ENCODE data around the gene SYT9.

SYT9 gene

DNA sequence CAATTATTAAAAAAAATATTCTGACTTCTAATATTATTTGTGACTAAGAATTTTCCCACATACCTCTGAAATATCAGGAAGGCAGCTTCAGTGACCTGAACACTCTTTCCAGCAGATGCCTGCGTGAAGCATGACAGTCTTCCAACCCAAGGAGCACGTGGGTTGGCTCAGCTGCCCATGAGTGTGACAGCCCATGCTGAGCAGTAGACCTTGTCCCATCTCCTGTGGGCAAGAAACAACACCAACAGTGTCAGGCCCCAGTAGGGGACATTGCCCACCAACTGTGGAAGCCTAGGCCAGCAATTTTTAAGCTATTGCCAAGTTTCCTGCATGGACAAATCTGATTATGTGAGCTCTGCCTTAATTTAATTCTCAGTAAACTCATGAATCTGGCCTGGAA, 167.2 kb downstream of the SYT9 start:
- DNase-seq (ENCODE audit: low spot score), result no peak
- TF ChIP-seq, protein P1, sequence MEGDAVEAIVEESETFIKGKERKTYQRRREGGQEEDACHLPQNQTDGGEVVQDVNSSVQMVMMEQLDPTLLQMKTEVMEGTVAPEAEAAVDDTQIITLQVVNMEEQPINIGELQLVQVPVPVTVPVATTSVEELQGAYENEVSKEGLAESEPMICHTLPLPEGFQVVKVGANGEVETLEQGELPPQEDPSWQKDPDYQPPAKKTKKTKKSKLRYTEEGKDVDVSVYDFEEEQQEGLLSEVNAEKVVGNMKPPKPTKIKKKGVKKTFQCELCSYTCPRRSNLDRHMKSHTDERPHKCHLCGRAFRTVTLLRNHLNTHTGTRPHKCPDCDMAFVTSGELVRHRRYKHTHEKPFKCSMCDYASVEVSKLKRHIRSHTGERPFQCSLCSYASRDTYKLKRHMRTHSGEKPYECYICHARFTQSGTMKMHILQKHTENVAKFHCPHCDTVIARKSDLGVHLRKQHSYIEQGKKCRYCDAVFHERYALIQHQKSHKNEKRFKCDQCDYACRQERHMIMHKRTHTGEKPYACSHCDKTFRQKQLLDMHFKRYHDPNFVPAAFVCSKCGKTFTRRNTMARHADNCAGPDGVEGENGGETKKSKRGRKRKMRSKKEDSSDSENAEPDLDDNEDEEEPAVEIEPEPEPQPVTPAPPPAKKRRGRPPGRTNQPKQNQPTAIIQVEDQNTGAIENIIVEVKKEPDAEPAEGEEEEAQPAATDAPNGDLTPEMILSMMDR (IDR thresholded peaks at IDR 0.05; ENCODE audit: extremely low read depth, missing control alignments), result no peak

DNA sequence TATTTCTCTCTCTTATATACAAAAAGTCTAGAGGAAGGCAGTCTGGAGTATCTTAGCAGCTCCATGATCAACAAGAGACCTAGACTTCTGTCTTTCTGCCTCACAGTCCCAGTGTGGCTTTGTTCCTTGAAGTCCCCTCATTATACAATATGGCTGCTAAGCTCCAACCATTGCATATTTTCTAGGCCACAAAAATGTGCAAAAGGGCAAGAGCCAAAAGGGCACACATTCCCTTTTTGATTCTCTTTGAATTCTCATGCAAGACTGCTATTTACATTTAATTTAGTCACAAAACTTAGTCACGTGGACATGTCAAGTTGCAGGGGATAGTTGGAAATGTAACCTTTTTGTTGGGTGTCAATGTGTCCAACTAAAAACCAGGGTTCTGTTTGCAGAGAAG, 169.4 kb downstream of the SYT9 start:
- TF ChIP-seq, protein P1 (IDR thresholded peaks at IDR 0.05; ENCODE audit: extremely low read depth, missing control alignments), result no peak
- no peak for DNase-seq (ENCODE audit: low spot score)

DNA sequence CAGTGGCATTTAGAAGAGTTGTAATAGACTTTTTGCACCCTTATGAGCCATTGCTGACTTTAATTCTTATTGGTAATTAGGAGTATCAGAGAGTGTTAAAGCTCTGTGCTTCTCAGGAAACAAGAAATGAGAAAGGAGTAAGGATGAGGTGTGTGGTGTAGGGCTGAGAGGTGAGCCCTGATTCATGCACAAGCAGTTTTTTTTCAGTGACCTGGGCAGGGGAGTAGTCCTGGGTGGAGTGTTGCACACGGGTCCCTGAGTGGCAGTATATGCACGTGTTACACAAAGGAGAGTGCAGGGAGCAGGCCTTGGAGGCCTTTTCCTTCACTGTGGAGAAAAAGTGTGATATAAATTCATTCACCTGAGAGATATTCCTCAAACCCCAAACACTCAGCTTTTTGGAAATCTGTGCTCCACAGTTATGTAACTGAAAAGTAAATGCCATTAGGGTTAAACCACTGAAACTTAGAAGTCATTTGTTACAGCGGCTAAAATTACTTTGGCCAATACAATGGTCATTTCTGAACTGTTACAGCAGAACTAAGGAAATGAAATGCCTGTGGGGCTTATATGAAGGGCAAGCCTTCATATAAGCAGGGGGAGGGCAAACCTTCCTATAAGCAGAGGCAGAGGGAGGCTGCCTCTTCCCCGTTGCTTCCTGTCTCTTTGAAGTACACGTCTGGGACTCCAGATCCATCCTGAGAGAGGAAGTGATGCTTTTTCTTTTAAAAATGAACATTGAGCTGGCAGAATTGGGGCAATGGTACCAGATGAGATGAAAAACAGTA, 171.0 kb downstream of the SYT9 start:
- DNase-seq (ENCODE audit: low spot score), result peak; percentile 17
- TF ChIP-seq, protein P1 (IDR thresholded peaks at IDR 0.05; ENCODE audit: extremely low read depth, missing control alignments), result no peak

DNA sequence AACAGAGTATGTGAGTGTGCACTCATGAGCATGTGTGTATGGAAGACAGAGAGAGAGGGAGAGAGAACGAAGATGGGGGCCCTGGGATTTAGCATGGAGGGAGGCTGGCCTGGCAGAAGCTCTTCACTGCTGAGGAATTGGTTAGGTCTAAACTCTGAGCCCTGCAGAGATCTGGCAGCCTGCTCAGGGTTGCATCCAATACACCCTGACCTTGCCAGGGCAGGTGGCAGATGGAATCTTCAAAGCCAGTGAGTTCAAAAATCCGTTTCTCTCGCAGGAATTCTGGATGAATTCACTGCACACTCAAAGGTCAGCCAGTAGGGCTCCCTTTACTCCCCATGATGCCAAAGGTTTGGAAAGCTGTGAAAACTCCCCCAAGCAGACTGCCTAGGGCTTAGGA, 172.2 kb downstream of the SYT9 start:
- no peak for DNase-seq (ENCODE audit: low spot score)
- TF ChIP-seq, protein P1 (IDR thresholded peaks at IDR 0.05; ENCODE audit: extremely low read depth, missing control alignments), result no peak

DNA sequence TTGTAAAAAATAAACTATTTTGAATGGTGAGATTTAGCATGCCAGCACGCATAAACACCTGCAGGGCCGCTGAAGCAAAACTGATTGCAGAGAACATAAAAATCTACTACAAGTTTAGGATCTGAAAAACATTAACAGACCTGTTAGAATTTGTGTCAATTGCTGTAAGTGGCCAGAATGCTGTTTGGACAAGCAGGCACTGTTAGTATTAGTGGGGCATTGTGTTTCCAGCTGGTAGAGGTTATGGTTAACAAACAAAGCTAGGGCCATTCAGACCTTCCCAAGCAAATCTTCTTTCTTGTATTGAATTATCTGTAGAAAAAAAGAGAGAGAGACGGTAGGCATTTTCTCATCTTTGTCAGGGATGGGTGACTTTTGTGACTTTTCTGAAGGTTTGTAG, 176.0 kb downstream of the SYT9 start:
- no peak for DNase-seq (ENCODE audit: low spot score)
- TF ChIP-seq, protein P1 (IDR thresholded peaks at IDR 0.05; ENCODE audit: extremely low read depth, missing control alignments), result no peak

DNA sequence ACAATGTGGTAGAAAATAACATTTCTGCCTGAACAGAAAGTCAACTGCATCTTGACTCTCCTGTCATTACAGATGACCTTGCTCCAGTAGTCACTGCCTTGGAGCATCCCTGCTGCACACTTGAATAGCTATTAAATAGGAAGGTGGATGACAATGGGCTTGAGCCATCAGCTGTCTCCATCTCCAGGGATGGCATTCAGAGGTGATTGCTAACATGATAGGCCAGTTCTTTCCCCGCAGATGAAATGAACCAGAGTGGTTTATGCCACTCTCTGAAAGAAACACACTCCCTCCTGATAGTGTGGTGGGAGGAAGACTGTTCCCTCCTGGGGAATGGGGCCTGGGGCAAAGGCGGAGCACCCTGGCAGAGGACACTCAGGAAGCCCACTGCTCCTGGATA, 176.5 kb downstream of the SYT9 start:
- DNase-seq (ENCODE audit: low spot score), result no peak
- TF ChIP-seq, protein P1 (IDR thresholded peaks at IDR 0.05; ENCODE audit: extremely low read depth, missing control alignments), result no peak

DNA sequence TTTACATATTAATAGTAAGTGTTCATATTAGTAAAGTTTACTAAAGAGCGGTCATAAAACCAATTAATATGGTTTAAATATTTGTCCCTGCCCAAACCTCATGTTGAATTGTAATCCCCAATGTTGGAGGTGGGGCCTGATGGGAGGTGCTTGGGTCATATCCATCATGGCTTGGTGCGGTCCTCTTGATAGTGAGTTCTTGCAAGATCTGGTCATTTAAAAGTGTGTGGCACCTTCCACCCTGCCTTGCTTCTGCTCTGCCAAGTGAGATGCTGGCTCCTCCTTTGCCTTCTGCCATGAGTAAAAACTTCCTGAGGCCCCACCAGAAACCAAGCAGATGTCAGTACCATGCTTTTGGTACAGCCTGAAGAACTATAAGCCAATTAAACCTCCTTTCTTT, 178.8 kb downstream of the SYT9 start:
- DNase-seq (ENCODE audit: low spot score), result no peak
- TF ChIP-seq, protein P1 (IDR thresholded peaks at IDR 0.05; ENCODE audit: extremely low read depth, missing control alignments), result no peak

All from GM20000 (cell line).